Placental epithelial cell (primary cell): ENCODE measurements around the gene CNTFR. TPM values are rescaled to one million over a fixed set of nuclear protein-coding genes. Genes with fewer than 3 reads are reported as not detected.

Experiments
- total RNA-seq: library from RNA; depleted of rRNA; stranded (reverse); fragments of >200 nt; gene quantifications from 2 replicates; pipeline ENCODE4 v1.2.3, GENCODE V29; 2012

Gene CNTFR, protein sequence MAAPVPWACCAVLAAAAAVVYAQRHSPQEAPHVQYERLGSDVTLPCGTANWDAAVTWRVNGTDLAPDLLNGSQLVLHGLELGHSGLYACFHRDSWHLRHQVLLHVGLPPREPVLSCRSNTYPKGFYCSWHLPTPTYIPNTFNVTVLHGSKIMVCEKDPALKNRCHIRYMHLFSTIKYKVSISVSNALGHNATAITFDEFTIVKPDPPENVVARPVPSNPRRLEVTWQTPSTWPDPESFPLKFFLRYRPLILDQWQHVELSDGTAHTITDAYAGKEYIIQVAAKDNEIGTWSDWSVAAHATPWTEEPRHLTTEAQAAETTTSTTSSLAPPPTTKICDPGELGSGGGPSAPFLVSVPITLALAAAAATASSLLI
- total RNA-seq, result not detected in 2 replicates

DNA sequence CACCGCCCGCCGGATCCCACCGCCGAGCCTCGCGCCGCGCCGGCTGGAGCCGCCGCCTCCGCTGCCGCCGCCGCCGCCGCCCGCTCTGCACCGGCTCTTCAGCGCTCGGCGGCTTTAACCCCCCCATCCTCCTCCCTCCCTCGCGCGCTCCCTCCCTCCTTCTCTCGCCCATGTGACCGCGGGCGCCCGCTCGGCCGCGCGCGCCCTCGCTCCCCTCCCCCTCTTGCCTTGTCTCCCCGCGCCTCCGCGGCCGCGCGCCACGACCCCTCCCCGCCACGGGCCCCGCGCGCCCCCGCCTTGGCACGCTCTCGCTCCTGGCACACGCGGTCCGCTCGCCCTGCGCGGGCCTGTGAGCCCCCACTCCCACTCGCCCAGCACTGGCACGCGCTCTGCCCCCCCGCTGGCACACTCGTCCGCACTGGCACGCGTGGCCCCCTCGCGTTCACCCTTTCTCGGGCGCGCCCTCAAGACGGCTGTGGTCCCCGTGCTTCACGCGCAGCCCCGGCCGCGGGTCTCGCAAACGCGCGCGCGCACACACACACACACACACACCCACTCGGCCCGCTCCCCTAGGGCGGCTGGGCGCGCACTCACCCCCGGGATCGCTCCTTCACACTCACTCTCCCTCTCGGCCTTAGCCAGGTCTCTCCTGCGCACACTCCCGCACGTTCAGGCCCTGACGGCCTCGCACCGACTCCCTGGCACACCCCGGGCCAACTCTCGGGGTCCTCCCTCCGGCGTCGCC lies at the start of gene CNTFR:
TSS of gene CNTFR (minus strand) at position 89 of the 745 bp plus-strand sequence. CDS start 20,743 bp downstream, outside the sequence.

GRCh38 chr9:34637356-34638137 lies 48.0 kb upstream of the CNTFR start, which contains the start of gene SIGMAR1:
Gene SIGMAR1 (minus strand): TSS chr9:34637787. CDS start chr9:34637697, 90 bp downstream.

DNA sequence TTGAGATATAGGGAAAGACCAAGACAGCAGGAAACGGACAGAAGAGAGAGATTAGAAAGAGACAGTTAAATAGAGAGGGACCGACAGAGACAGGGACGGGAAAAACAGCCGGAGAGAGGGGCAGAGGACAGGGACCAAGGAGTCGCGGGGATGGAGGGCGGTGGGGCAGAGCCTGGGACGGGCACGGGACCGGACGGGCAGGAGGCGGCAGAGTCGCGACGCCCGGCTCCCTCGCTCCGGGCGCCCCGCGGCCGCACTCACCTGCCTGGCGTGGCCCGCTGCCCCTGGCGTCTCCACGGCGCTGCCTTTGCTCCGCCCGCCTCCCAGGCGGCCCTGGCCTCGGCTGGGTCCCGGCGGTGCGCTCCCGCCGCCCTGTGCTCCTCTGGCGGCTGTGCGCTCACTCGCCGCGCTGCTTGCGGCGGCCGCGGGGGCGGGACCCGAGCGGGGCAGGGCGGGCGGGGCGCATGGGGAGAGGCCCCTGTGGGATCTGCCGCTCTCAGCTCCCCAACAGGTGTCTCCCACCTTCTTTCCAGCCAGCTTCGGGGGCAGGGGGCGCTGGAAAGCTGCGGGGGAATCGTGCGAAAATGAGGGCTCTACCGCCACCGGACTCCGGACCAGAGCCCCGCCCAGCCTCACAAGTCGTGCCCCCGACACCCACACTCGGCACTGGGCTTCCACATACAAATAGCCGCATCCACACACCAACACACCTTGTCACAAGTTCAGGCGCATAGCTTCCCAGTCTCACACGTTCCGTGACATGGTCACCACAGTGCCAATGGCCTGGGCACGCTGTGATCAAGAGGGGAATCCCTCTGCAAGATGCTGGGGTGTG lies 39.3 kb upstream of the CNTFR start, which contains the start of gene ARID3C:
TSS of gene ARID3C (minus strand) at position 411 of the 835 bp plus-strand sequence. CDS start 1,052 bp downstream, outside the sequence.

GRCh38 chr9:34620061-34620994 lies 30.8 kb upstream of the CNTFR start, which contains the start of gene DCTN3:
Gene DCTN3 (minus strand): TSS chr9:34620495. CDS start chr9:34620464, 31 bp downstream.

GRCh38 chr9:34611811-34612787 lies 22.6 kb upstream of the CNTFR start, which contains the start of gene RPP25L:
Gene RPP25L (minus strand): TSS chr9:34612097. CDS start chr9:34611296, 801 bp downstream.

DNA sequence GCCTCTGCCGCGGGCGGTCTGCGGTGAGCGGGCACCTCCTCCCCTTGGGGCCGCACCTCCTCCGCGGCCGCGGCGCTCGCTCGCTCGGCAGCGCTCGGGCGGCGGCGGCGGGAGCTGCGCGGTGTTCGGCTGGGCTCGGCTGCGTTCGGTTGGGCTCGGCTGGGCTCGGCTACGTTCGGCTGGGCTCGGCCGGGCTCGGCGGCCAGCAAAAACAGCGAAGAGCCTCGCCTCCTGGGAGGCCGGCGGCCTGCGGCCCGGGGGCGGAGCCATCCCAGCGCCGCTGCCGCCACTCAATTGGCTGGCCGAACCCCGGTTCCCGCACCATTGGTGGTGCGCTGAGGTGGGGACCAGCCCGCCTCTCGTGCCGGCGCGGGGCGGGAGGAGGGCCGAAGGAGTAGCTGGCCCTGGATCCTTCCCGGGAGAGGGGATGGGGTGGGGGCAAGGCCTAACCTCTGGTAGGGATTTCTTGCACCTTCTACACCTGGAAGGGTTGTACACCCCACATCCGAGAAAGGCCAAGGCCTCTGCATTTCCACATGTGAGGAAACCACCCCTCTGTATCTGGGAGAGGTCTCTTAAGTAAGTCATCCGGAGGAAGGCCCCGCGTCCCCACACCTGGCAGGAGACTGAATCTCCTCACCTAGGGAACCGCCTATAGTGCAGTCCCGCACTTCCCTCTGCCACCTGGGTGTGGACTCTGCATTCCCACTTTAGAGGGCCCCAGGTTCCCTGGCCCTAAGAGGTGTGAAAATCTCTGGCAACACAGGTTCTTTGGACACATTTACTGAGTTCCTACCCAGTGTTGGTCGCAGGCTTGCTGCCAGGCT lies 66.3 kb downstream of the CNTFR start, which contains the start of gene ENHO:
TSS of gene ENHO (minus strand) at position 20 of the 827 bp plus-strand sequence. CDS start 1,295 bp downstream, outside the sequence.

Other genes starting within 250 kb of the CNTFR start
- gene MYORG, start 212.8 kb downstream of the CNTFR start, total RNA-seq, result 7.9 and 13.1 TPM in 2 replicates
- 7.9 and 14.2 TPM in 2 replicates for gene FAM219A, start 131.2 kb downstream of the CNTFR start, total RNA-seq
- 1.2 TPM in 1 of 2 replicates, not detected in the other for gene DNAI1, start 130.9 kb downstream of the CNTFR start, total RNA-seq
- not detected in 2 replicates for gene ENHO, start 66.7 kb downstream of the CNTFR start, total RNA-seq
- gene RPP25L, start 22.4 kb upstream of the CNTFR start, total RNA-seq, result 16.1 and 32.2 TPM in 2 replicates
- 102 and 104 TPM in 2 replicates for gene DCTN3, start 30.8 kb upstream of the CNTFR start, total RNA-seq
- not detected in 2 replicates for gene ARID3C, start 39.3 kb upstream of the CNTFR start, total RNA-seq
- 46.3 and 71.0 TPM in 2 replicates for gene SIGMAR1, start 48.1 kb upstream of the CNTFR start, total RNA-seq
- gene GALT, start 57.0 kb upstream of the CNTFR start, total RNA-seq, result 70.6 and 84.8 TPM in 2 replicates
- gene IL11RA, start 62.5 kb upstream of the CNTFR start, total RNA-seq, result 22.6 and 37.7 TPM in 2 replicates
- gene CCL27, start 72.9 kb upstream of the CNTFR start, total RNA-seq, result not detected in 2 replicates
- not detected in 2 replicates for gene CCL19, start 101.6 kb upstream of the CNTFR start, total RNA-seq
- gene CCL21, start 120.4 kb upstream of the CNTFR start, total RNA-seq, result not detected in 2 replicates